Inflammatory macrophage treated with lipopolysaccharide for 1 hour (primary cell): ENCODE measurements around the gene ITGAV.

Experiments used
- DNase-seq, 2 donors: peaks; one replicate each; pipeline ENCODE4 v3.0.0-alpha.2; 2020 to 2022

Gene ITGAV

DNA sequence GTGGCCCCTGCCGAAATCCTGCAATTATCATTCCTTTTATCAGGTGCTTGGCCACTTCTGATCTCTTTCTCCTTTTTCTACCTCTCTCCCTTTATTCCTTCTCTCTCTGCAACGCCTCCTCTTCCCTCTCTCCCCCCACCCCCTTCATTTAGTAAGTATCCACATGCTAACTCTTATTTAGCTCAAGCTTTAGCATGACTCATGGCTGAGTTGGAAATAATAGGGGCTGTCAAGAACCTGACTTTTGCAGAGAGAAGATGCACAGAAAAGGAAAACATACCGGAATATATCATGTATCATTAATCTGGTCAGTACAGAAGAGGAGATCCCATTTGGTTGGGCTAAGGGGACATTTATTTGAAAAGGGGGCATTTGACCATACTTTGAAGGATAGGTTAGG lies 137.1 kb downstream of the ITGAV start:
- no peak for DNase-seq

DNA sequence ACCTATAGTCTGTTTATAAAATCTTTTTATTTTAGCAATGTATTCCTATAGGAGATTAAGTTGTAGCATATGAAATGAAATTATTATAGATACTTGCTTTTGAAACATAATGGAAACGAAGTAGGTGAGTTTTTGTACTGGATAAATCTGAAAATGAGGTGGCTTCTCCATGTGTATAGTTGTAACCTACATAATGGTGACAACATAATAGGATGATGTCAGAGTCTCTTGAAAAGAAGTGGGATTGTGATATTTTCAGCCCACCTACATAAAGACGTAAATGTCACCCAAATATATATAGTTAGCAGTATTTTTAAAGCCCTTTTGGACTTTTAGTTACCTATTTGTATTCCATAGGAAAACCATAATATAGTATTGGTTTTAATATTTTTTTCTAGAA lies 138.8 kb downstream of the ITGAV start:
- no peak for DNase-seq
